ENCODE results near the gene PMP22. TPM values are rescaled to one million over a fixed set of nuclear protein-coding genes. Genes with fewer than 3 reads are reported as not detected.
A peak's percentile ranks its signal among the peaks of the same experiment; 100 is the strongest.

Gene PMP22
- total and polyA plus RNA-seq, 2 of the 13 experiments (the other 11 are each of a cell fraction or from before 2014, with no cell fraction given) = 5.7 to 6.2 TPM

- no peak for FAIRE-seq
- Histone ChIP-seq H3K27ac (ENCODE audit: extremely low read length, insufficient read depth, low read length) (no peak overlapping the region), H3K4me1 (ENCODE audit: insufficient read depth, low read length) (peaks cover 45% of the 10 kb centered on the region), H3K4me3 (replicated peaks in 1 of 3; ENCODE audit: insufficient read depth in 1 of 3, low read depth in 2 of 3, low read length in 3 of 3) (peak overlapping the region; percentile 32 to 81 (median 34)), H4K20me1 (ENCODE audit: insufficient read depth, low read length) (no peaks in the 10 kb centered on the region), H3K9me3 (ENCODE audit: low read length) (no peaks in the 10 kb centered on the region), H2AFZ (ENCODE audit: low read length) (no peak overlapping the region), H3K36me3 (replicated peaks in 1 of 2; ENCODE audit: control insufficient read depth in 1 of 2, insufficient read depth in 2 of 2, low read length in 2 of 2) (no peaks in the 10 kb centered on the region), H3K4me2 (ENCODE audit: low read depth, low read length) (peak overlapping the region; percentile 100), H3K79me2 (ENCODE audit: insufficient read depth, low read length) (no peaks in the 10 kb centered on the region), H3K9ac (ENCODE audit: insufficient read depth, low read depth, low read length) (no peak overlapping the region), H3K27me3 (ENCODE audit: control insufficient read depth in 1 of 2, insufficient read depth in 2 of 2, low read length in 2 of 2) (peaks cover 16 to 58% of the 10 kb centered on the region in 2 experiments)
- peak; percentile 8 for ATAC-seq
- ChIA-PET POLR2A (no interaction called here), CTCF (ENCODE audit: low intra/inter-chr PET ratio, low total read pairs) (interaction anchor here (2.4 to 2.5 kb wide), 2 partner anchors 183 to 240 kb away, joined by 7 to 28 read pairs; no protein-coding TSS in a partner anchor)
- in situ Hi-C loops (cut with HindIII; ENCODE audit: extremely low pct_ligation_motif_present, low pct_unique_long_range_greater_than_20kb) = loop anchor here (5.0 kb wide), 1 partner anchor 240 kb away; no protein-coding TSS in a partner anchor
- no TSS peak for BruUV-seq (replicated peaks)
- WGBS (ENCODE audit: low lambda C conversion rate) = 20% methylated on average over 29 of the region's 60 CpGs
- intact Hi-C loops (cut with micrococcal nuclease; ENCODE audit: unreplicated experiment) = loop anchor here (5.0 to 10.0 kb wide), 4 partner anchors 112 to 735 kb away; partner anchors contain the start of genes TTC19 and ZSWIM7
- no peak for DNase-seq (ENCODE audit: low spot score)
- no peak for TF ChIP-seq ZNF615 (CRISPR knock-in tag; IDR thresholded peaks at IDR 0.05; ENCODE audit: borderline replicate concordance)
- peak; percentile 62; the same call in 1 of the 2 replicates for TF ChIP-seq ZNF800 (CRISPR knock-in tag; IDR thresholded peaks at IDR 0.05)
- no peak for TF ChIP-seq ZKSCAN5 (CRISPR knock-in tag; IDR thresholded peaks at IDR 0.05)
- no peak for TF ChIP-seq SOX6 (IDR thresholded peaks at IDR 0.05)
- no peak for TF ChIP-seq SOX6 (CRISPR knock-in tag; IDR thresholded peaks at IDR 0.05)
- no peak for TF ChIP-seq ONECUT2 (CRISPR knock-in tag; IDR thresholded peaks at IDR 0.05)
- TF ChIP-seq, protein P1, sequence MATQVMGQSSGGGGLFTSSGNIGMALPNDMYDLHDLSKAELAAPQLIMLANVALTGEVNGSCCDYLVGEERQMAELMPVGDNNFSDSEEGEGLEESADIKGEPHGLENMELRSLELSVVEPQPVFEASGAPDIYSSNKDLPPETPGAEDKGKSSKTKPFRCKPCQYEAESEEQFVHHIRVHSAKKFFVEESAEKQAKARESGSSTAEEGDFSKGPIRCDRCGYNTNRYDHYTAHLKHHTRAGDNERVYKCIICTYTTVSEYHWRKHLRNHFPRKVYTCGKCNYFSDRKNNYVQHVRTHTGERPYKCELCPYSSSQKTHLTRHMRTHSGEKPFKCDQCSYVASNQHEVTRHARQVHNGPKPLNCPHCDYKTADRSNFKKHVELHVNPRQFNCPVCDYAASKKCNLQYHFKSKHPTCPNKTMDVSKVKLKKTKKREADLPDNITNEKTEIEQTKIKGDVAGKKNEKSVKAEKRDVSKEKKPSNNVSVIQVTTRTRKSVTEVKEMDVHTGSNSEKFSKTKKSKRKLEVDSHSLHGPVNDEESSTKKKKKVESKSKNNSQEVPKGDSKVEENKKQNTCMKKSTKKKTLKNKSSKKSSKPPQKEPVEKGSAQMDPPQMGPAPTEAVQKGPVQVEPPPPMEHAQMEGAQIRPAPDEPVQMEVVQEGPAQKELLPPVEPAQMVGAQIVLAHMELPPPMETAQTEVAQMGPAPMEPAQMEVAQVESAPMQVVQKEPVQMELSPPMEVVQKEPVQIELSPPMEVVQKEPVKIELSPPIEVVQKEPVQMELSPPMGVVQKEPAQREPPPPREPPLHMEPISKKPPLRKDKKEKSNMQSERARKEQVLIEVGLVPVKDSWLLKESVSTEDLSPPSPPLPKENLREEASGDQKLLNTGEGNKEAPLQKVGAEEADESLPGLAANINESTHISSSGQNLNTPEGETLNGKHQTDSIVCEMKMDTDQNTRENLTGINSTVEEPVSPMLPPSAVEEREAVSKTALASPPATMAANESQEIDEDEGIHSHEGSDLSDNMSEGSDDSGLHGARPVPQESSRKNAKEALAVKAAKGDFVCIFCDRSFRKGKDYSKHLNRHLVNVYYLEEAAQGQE (IDR thresholded peaks at IDR 0.05; ENCODE audit: borderline replicate concordance in 1 of 2, low read depth in 1 of 2, low read length in 2 of 2) = no peak
- TF ChIP-seq ZNF839 (CRISPR knock-in tag; IDR thresholded peaks at IDR 0.05; ENCODE audit: borderline replicate concordance) = no peak
- no peak for TF ChIP-seq MEF2D (CRISPR knock-in tag; IDR thresholded peaks at IDR 0.05)
- peak; percentile 88 for TF ChIP-seq HNRNPLL (IDR thresholded peaks at IDR 0.05; ENCODE audit: low read depth, low read length, poor library complexity, severe bottlenecking)
- TF ChIP-seq, protein P2, sequence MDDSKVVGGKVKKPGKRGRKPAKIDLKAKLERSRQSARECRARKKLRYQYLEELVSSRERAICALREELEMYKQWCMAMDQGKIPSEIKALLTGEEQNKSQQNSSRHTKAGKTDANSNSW (CRISPR knock-in tag; IDR thresholded peaks at IDR 0.05; ENCODE audit: borderline replicate concordance) = no peak
- 0 out of 2 replicates have a peak, but pooled peaks have one; percentile 27 for TF ChIP-seq ZFP91 (CRISPR knock-in tag; IDR thresholded peaks at IDR 0.05; ENCODE audit: borderline replicate concordance)
- no peak for TF ChIP-seq ZNF570 (CRISPR knock-in tag; IDR thresholded peaks at IDR 0.05; ENCODE audit: borderline replicate concordance)
- no peak for TF ChIP-seq ZKSCAN8 (CRISPR knock-in tag; IDR thresholded peaks at IDR 0.05; ENCODE audit: borderline replicate concordance)
- no peak for TF ChIP-seq EED (CRISPR knock-in tag; IDR thresholded peaks at IDR 0.05)
These were observed 2.6 kb downstream of the PMP22 start for GRCh38 chr17:15262291-15263205.

Measured in HepG2 (cell line).